Activated naive CD4-positive, alpha-beta T cell treated with anti-CD3 and anti-CD28 coated beads, Interleukin-2, amount 50 U/mL, for 16 hours (primary cell): ENCODE measurements around the gene BFSP2.

ENCODE experiments used
- DNase-seq: peaks from one replicate; pipeline ENCODE4 v3.0.0-alpha.2; 2020

BFSP2 gene

DNA sequence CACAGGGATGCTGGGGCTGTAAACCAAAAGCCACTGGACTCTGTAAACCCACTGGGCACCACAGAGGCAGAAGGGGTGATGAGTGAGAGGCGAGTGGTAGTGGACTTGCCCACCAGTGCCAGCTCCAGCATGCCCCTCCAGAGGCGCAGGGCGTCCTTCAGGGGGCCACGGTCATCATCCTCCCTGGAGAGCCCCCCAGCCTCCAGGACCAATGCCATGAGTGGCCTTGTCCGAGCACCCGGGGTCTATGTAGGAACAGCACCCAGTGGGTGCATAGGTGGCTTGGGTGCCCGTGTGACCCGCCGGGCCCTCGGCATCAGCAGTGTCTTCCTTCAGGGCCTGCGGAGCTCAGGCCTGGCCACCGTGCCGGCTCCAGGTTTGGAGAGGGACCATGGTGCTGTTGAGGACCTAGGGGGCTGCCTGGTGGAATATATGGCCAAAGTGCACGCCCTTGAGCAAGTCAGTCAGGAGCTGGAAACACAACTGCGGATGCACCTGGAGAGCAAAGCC, at the start of gene BFSP2:
TSS of gene BFSP2 (plus strand) at position 51 of the 510 bp plus-strand sequence. CDS start at position 79, 28 bp downstream.
- DNase-seq, result no peak

DNA sequence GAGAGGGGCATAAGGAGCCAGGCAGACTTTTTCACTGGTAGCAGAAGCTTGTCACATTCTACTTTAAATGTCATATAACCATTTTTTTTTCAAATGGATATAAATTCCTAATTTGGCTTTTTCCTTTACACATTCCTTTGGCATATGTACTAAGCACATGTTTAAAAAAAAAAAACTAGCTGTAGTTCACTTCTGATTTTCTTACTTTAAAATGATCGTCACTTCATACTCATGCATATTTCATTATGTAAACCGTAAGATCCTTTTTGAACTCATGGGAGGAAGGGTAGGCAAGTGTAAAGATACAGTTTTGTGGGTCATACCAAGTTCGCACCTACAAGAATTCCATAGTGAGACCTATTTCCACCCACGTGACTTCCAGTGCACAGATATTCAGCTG, 45.1 kb upstream of the BFSP2 start:
- no peak for DNase-seq

GRCh38 chr3:133360476-133360875, 39.4 kb upstream of the BFSP2 start:
- no peak for DNase-seq

GRCh38 chr3:133361011-133361410, 38.8 kb upstream of the BFSP2 start:
- DNase-seq, result no peak

DNA sequence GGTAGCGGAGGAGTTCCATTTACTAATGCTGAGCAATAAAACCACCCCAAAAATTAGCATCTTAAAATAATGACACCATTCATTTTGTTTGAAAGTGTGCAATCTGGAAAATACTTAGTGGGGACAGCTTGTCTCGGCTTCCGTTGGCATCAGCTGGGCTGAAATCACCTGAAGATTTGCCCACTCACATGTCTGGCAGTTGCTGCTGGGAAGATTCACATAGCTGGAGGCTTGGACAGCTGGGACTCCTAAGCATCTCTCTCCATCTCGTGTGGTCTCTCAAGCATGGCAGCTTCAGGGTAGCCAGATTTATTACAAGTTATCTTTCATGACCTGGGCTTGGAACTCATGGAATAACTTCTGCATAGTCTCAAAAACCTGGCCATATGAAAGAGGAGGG, 38.4 kb upstream of the BFSP2 start:
- DNase-seq, result no peak

DNA sequence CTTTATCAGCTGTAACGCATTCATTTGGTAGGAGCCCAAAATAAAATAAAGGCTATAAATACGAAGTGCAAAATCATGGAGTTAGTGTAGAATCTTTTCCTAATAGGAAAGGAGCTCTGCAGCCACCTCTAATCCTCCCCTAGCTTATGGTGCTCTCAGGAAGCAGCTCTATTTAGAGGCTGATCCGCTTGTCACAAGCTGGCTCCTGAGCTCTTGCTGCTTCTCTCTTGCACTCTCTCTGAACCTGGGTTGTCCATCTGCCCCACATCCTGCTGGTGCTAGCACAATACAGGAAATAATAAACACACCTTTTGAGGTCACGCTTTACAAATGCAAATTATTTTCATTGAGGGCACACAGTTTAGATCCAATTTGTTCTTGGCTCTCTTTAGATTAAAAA, 37.3 kb upstream of the BFSP2 start:
- no peak for DNase-seq

DNA sequence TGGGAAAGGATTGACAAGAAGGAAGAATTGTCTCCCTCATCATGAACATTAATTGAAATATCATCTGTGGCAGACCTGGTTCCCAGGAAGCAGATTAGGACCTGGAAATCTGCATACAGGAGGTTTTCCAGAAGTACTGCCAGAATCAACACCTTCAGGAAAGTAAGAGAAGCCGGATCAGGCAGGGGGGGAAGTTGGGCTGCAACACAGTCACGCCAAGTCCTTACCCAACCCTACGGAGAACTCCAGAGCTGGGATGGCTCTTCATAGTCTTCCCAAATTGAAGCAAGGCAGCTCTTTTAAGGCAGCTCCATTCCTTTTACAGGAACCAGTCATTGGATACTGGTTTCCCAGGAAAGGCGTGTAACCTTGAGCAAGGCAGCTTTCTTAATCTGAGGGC, 35.2 kb upstream of the BFSP2 start:
- no peak for DNase-seq

- no peak for DNase-seq
These were observed 32.9 kb upstream of the BFSP2 start for GRCh38 chr3:133366921-133367320.

DNA sequence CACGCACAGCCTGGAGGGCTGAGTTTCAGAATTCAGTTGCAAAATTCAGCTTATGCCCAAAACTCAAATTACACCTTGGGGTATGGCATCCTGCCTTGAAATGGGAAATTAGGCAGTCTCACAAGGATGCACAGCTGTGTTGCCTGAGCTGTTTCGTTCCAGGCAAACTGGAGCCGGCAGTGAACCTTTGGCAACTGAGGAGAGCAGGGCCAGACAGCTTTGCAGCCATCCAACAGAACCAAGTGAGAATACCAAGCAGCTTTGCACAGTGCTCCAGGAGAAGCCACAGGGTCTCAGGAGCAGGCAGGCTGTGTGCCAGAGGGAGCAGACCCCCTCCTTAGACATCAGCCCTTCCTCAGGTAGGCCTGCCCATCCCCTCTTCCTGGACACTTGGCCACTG, 32.5 kb upstream of the BFSP2 start:
- no peak for DNase-seq

DNA sequence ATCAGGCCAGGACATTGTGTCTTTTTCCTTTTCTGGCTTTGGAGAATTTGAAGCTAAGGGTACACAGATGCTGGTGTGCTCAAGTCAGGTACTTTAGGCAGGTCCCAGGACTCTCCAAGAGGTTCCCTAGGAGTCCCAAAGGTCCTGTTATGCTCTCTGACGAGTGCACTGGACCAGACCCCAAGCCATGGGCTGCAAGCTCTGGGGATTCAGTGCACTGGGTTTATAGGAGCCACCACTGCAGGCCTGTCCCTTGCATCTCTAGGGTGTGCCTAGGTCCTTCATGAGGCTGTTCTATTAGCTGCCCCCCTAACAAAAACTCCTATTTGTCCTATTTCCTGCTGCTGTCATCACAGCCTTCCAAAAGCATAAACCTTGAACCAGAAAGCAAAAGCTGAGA, 31.9 kb upstream of the BFSP2 start:
- no peak for DNase-seq

DNA sequence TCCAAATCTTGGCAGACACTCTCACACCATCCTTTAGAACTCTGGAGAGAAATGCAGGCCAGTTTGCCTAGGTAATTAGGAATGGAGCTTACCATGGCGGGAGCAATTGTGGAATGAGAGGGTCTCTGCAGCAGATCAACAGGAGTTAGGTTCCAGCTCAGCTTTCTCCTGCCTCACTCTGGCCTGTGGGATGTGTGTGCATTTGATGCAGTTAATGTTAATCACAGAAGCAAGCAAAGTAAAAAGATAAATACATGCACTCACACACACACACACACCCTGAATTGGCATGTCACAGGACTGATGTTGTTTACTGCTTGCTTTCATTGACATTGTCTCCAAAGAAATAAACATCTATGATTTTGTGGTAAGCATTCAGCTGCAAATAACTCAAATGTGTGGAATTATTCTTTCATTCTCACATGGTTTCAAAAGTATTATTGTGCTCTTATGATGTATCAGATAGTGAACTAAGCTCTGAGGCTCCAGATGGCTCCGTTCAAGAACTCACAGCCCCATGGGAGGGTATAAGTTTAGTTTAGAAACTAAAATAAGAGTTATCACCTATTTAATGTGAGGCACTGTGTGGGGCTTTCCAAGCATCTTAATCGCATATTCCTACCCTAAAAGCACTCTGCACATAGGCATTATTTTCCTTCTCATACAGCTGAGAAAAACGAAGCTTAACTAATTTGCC, 31.3 kb upstream of the BFSP2 start:
- DNase-seq, result no peak

DNA sequence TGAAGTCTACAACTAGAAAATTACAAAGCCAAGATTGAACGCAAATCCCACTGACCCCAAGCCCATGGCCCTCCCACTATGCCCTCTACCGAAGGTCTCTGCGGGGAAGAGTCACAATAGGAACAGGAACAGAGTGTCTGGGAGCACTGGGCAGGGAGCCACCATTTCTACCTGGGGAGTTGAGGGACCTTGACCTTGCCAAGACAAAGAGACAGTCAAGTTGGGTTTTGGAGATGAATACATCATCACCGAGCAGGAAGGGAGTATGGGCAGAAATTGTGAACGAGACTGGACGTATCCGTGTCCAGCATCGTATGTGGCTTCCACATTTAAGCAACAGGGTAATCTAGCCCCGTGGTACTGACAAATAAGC, 30.8 kb upstream of the BFSP2 start:
- DNase-seq, result no peak

GRCh38 chr3:133371181-133371580, 28.7 kb upstream of the BFSP2 start:
- DNase-seq, result no peak

DNA sequence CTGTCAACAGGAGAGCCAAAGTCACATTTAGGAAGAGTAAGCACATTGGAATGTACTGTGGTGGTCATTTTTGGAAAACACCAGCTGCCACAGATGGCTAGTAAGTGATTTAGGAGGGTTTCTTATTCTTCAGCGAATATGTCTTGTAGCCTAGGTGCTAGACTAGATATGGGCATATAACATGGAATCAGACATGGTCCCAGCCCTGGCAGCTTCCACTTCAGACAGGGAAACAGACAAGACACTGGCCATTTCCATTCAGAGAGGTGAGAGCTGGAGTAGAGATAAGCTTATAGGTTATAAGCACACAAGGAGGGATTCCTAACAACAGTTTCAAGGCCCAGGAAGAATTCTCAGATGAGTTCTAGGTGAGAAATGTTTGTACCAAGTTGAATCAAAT, 28.2 kb upstream of the BFSP2 start:
- DNase-seq, result no peak

- DNase-seq, result no peak
These were observed 25.0 kb upstream of the BFSP2 start for GRCh38 chr3:133374708-133375402.

GRCh38 chr3:133375403-133375745, 24.5 kb upstream of the BFSP2 start:
- DNase-seq, result no peak

DNA sequence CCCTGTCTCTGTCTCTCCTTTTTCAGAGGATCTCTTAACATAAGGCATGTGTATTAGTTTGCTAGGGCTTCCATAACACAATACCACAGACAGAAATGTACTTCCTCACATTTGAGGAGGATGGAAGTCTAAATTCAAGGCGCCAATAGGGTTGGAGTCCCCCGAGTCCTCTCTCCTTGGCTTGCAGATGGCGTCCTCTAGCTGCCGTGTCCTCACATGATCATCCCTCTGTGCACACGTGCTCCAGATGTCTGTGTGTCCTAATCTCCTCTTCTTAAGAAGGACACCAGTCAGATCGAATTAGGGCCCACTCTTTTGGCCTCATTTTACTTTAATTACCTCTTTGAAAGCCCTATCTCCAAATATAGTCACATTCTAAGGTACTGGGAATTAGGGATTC, 23.0 kb upstream of the BFSP2 start:
- no peak for DNase-seq

GRCh38 chr3:133377396-133377795, 22.5 kb upstream of the BFSP2 start:
- no peak for DNase-seq

GRCh38 chr3:133379926-133380325, 19.9 kb upstream of the BFSP2 start:
- no peak for DNase-seq

- DNase-seq, result no peak
These were observed 19.2 kb upstream of the BFSP2 start for GRCh38 chr3:133380481-133381225.

DNA sequence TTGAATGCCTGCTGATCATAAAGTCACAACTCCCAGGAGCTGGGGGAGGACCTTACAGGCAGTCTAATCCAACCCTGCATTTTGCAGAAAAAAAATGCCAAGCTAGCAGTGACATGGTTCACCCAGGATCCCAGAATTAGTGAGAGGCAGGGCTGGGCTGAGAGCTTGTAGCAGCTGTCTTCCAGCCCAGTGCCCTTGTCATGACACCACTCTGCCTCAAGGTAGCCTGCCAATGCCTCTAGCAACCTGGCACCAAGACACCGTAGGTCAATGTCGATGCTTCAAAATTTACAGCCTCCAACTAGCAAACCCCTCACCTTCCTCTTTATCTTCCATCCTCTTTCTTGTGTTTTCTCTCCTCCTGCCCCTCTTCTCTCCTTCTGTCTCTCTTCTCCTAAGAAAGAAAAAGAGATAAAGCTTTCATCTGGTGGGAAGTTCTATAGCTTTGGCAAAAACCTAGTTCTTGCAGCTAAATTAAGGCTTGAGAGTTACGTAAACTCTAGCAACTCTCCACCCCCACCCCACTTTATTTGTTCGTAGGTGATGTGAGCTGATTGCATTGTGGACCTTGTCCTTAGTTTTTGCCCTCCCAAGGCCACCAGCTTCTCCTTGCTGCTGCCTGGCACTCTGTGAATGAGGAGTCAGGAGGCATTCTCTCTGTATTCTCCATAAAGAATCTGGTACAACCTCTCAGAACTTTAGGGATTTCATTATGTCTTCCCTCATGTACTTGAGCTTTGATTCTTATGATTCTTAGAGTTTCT, 18.3 kb upstream of the BFSP2 start:
- no peak for DNase-seq

GRCh38 chr3:133383175-133383574, 16.7 kb upstream of the BFSP2 start:
- no peak for DNase-seq

GRCh38 chr3:133383741-133384140, 16.1 kb upstream of the BFSP2 start:
- no peak for DNase-seq
